ENCODE data around the gene NDUFS2.
"Not testable (repeated sequence)": the region's sequence is repeated elsewhere in the genome, so short reads cannot be mapped to it uniquely, and the experiment has no call there.

DNA sequence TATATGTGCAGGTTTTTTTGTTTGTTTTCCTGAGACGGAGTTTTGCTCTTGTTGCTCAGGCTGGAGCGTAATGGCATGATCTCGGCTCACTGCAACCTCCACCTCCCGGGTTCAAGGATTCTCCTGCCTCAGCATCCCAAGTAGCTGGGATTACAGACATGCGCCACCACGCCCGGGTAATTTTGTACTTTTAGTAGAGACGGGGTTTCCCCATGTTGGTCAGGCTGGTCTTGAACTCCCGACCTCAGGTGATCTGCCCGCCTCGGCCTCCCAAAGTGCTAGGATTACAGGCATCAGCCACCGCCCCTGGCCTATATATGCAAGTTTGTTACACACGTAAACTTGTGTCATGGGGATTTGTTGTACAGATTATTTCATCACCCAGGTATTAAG is 22.5 kb downstream of the NDUFS2 start:
- TF ChIP-seq, protein P1, sequence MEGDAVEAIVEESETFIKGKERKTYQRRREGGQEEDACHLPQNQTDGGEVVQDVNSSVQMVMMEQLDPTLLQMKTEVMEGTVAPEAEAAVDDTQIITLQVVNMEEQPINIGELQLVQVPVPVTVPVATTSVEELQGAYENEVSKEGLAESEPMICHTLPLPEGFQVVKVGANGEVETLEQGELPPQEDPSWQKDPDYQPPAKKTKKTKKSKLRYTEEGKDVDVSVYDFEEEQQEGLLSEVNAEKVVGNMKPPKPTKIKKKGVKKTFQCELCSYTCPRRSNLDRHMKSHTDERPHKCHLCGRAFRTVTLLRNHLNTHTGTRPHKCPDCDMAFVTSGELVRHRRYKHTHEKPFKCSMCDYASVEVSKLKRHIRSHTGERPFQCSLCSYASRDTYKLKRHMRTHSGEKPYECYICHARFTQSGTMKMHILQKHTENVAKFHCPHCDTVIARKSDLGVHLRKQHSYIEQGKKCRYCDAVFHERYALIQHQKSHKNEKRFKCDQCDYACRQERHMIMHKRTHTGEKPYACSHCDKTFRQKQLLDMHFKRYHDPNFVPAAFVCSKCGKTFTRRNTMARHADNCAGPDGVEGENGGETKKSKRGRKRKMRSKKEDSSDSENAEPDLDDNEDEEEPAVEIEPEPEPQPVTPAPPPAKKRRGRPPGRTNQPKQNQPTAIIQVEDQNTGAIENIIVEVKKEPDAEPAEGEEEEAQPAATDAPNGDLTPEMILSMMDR (IDR thresholded peaks at IDR 0.05) = not testable (repeated sequence)
- not testable (repeated sequence) for TF ChIP-seq POLR2A (IDR thresholded peaks at IDR 0.05)
